Measurements from ENCODE around the gene COMMD2.

Gene COMMD2

DNA sequence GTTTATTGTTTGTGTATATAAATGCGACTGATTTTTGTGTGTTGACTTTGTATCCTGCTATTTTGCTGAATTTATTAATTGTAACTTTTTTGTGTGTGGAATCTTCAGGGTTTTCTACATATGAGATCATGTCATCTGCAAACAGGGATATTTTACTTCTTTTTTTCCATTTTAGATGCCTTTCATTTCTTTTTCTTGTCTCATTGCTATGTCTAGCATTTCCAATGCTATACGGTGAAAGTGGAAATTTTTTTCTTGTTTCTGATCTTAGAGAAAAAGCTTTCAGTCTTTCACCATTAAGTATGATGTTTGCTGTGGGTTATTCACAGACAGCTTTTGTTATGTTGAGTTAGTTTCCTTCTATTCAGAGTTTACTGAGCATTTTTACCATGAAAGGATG lies 31.4 kb downstream of the COMMD2 start:
- TF ChIP-seq, protein P1, sequence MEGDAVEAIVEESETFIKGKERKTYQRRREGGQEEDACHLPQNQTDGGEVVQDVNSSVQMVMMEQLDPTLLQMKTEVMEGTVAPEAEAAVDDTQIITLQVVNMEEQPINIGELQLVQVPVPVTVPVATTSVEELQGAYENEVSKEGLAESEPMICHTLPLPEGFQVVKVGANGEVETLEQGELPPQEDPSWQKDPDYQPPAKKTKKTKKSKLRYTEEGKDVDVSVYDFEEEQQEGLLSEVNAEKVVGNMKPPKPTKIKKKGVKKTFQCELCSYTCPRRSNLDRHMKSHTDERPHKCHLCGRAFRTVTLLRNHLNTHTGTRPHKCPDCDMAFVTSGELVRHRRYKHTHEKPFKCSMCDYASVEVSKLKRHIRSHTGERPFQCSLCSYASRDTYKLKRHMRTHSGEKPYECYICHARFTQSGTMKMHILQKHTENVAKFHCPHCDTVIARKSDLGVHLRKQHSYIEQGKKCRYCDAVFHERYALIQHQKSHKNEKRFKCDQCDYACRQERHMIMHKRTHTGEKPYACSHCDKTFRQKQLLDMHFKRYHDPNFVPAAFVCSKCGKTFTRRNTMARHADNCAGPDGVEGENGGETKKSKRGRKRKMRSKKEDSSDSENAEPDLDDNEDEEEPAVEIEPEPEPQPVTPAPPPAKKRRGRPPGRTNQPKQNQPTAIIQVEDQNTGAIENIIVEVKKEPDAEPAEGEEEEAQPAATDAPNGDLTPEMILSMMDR (conservative IDR thresholded peaks at IDR 0.05) = no peak

GRCh38 chr3:149717391-149718056 lies 34.8 kb downstream of the COMMD2 start:
- no peak overlapping the region for H3K27ac ChIP-seq
- TF ChIP-seq, protein P1 (conservative IDR thresholded peaks at IDR 0.05) = peak; percentile 77

More for the DNA sequence above, 31.4 kb downstream of the COMMD2 start:
- H3K27ac ChIP-seq = no peak overlapping the region

DNA sequence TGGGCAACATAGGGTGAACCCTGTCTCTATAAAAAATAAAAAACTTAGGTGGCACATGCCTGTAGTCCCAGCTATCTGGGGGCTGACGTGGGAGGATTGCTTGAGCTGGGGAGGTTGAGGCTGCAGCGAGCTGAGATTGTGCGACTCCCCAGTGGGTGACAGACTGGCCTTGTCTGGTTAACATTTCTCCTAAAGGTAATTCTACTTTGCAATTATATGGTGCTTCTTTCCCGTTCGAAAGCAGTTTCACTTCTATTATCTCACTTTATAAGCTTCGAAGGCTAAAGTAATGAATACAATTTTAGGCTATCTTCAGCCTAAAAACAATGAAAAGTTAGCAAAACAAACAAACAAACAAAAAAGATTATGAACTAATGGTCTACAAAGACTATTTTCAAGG lies 35.3 kb downstream of the COMMD2 start:
- TF ChIP-seq, protein P1 (conservative IDR thresholded peaks at IDR 0.05) = no peak
- no peak overlapping the region for H3K27ac ChIP-seq

GRCh38 chr3:149715247-149715646 lies 37.0 kb downstream of the COMMD2 start:
- no peak overlapping the region for H3K27ac ChIP-seq

DNA sequence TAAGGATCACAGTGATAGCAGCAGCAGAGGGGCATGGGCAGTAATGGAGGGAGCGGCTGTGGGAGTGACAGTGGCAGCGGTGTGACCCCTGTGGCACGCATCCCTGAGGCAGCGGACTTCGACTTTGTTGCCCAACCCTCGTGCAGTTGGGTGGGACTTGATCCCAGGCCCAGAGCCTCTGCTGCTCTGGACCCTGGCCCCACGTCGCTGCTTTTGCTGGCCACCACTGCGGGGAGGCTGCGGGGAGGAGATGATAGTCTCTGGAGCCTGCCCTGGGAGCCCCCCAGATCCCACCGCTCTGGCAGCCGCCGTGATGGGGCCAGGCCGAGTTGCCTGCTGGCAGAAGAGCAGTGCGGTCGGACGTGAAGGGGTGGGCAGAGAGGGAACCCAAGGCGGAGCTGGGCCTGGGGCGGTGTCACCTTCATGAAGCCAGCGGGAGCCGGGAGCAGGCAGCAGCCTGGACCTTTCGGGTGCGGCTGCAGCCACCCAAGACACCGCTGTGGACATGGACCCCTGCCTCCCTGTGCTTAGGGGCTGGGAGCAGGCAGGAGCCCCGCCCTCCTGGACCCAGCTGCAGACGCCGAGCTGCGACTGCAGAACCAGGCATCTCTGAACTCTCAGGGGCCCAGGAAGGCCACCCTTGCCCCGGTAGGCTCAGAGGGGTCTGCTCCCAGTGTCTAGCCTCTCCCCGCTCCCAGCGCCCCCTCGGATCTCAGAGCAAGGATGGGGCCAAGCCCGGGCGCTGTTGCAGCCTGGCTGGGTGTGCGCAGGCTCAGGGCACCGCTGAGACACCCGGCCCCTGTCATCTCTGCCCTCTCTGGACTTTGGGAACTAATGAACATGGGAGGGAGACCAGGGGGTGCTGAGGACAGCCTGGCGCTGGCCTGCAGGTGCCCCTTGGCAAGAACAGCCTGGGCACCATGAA lies 38.3 kb downstream of the COMMD2 start:
- TF ChIP-seq, protein P1 (conservative IDR thresholded peaks at IDR 0.05) = no peak
- no peak overlapping the region for H3K27ac ChIP-seq

More at GRCh38 chr3:149715247-149715646, 37.0 kb downstream of the COMMD2 start:
- TF ChIP-seq, protein P1 (conservative IDR thresholded peaks at IDR 0.05) = no peak

DNA sequence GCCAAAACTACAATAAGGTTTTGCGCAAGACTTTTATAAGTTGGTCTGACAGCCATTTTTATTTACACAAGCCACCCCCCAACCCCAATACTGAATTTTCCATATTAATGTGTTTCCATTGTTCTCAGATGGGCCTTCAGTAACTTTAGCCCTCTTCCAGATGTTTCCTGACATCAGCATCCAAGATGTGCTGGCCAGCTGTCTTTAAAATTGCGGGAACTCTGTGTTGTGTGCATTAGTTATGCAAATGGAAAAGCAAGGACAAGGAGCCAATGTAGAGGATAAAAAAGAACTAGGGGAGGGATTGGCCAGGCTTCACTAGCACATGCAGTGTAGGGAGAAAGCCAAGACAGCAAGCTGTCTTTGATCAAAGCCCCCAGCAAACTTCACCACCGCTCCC lies 45.4 kb downstream of the COMMD2 start:
- TF ChIP-seq, protein P1 (conservative IDR thresholded peaks at IDR 0.05) = no peak
- H3K27ac ChIP-seq = no peak overlapping the region

GRCh38 chr3:149705416-149705815 lies 46.9 kb downstream of the COMMD2 start:
- no peak overlapping the region for H3K27ac ChIP-seq
- TF ChIP-seq, protein P1 (conservative IDR thresholded peaks at IDR 0.05) = no peak

Measured in VCaP (cell line).